ENCODE data around the gene TRIM44.

Gene TRIM44

GRCh38 chr11:35723913-35724312 is 61.3 kb downstream of the TRIM44 start:
- Histone ChIP-seq H3K4me1 (ENCODE audit: control insufficient read depth, low read depth, low read length) (no peaks in the 10 kb centered on the region), H3K9ac (ENCODE audit: low read length) (no peak overlapping the region), H3K36me3 (ENCODE audit: control insufficient read depth, insufficient read depth, low read length) (peaks cover 2% of the 10 kb centered on the region), H3K4me3 (ENCODE audit: low read length) (no peak overlapping the region), H3K79me2 (ENCODE audit: control insufficient read depth, insufficient read depth, low read length) (no peaks in the 10 kb centered on the region), H3K4ac (ENCODE audit: low read depth, low read length) (no peak overlapping the region), H2BK120ac (ENCODE audit: low read depth, low read length) (no peak overlapping the region), H3K4me2 (ENCODE audit: low read length) (no peak overlapping the region), H3K79me1 (ENCODE audit: low read length) (no peaks in the 10 kb centered on the region), H3K27ac (ENCODE audit: low read depth, low read length) (no peak overlapping the region), H2BK15ac (replicated peaks; ENCODE audit: low read depth) (no peak overlapping the region), H3K23ac (ENCODE audit: low read length) (no peak overlapping the region), H4K5ac (ENCODE audit: low read length) (no peak overlapping the region), H2BK5ac (ENCODE audit: low read length) (no peak overlapping the region), H2AK5ac (ENCODE audit: low read length) (no peak overlapping the region), H3K56ac (ENCODE audit: low read length) (no peak overlapping the region), H4K8ac (ENCODE audit: low read depth, low read length) (no peak overlapping the region), H3K18ac (ENCODE audit: low read length) (no peak overlapping the region), H3K27me3 (ENCODE audit: insufficient read depth, low read length, poor library complexity) (no peaks in the 10 kb centered on the region)
- WGBS (ENCODE audit: extremely low coverage, insufficient coverage, low lambda C conversion rate): no CpG with 5 or more reads among the region's 2 CpGs
- DNase-seq: no peak

DNA sequence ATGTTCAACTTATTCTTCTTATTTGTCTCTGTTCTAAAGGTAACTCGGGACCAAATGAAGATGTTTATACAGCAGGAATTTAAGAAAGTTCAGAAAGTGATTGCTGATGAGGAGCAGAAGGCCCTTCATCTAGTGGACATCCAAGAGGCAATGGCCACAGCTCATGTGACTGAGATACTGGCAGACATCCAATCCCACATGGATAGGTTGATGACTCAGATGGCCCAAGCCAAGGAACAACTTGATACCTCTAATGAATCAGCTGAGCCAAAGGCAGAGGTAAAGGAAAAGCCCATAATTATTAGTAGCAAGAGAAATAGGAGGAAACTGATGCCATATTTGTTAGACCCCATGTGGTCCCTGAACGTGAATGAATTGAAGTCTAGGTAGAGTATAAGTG is 63.3 kb downstream of the TRIM44 start:
- Histone ChIP-seq H3K79me1 (ENCODE audit: low read length) (no peaks in the 10 kb centered on the region), H3K27me3 (ENCODE audit: insufficient read depth, low read length, poor library complexity) (no peaks in the 10 kb centered on the region), H4K5ac (ENCODE audit: low read length) (no peak overlapping the region), H2BK120ac (ENCODE audit: low read depth, low read length) (no peak overlapping the region), H3K4me3 (ENCODE audit: low read length) (no peak overlapping the region), H3K56ac (ENCODE audit: low read length) (no peak overlapping the region), H3K4me1 (ENCODE audit: control insufficient read depth, low read depth, low read length) (no peaks in the 10 kb centered on the region), H3K27ac (ENCODE audit: low read depth, low read length) (no peak overlapping the region), H2AK5ac (ENCODE audit: low read length) (no peak overlapping the region), H3K9ac (ENCODE audit: low read length) (no peak overlapping the region), H4K8ac (ENCODE audit: low read depth, low read length) (no peak overlapping the region), H3K36me3 (ENCODE audit: control insufficient read depth, insufficient read depth, low read length) (peaks cover 2% of the 10 kb centered on the region), H3K4ac (ENCODE audit: low read depth, low read length) (no peak overlapping the region), H2BK5ac (ENCODE audit: low read length) (no peak overlapping the region), H2BK15ac (replicated peaks; ENCODE audit: low read depth) (no peak overlapping the region), H3K79me2 (ENCODE audit: control insufficient read depth, insufficient read depth, low read length) (no peaks in the 10 kb centered on the region), H3K23ac (ENCODE audit: low read length) (no peak overlapping the region), H3K18ac (ENCODE audit: low read length) (no peak overlapping the region), H3K4me2 (ENCODE audit: low read length) (no peak overlapping the region)
- no peak for DNase-seq
- WGBS (ENCODE audit: extremely low coverage, insufficient coverage, low lambda C conversion rate): no CpG with 5 or more reads among the region's 2 CpGs

- H3K4ac ChIP-seq (ENCODE audit: low read depth, low read length): no peak overlapping the region
- WGBS (ENCODE audit: extremely low coverage, insufficient coverage, low lambda C conversion rate): no CpG with 5 or more reads among the region's 1 CpG
These were observed 64.6 kb downstream of the TRIM44 start for GRCh38 chr11:35727140-35727539.

DNA sequence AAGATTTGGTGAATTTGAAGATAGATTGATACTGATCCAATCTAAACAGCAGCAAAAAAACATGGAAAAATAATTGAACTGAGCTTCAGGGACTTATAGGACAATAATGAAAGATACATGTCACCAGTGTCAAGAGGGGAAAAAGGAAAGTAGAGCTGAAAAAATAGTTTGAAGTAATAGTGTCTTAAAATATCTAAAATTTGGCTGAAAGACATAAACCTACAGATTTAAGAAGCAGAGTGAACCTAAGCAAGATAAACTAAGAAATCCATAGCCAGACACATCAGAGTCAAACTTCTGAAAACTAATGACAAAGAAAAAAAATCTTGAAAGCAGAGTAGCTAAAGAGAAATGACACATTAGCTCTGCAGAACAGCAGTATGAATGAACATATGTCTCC is 67.7 kb downstream of the TRIM44 start:
- no peak overlapping the region for H2BK5ac ChIP-seq (ENCODE audit: low read length)
- no peak overlapping the region for H3K23ac ChIP-seq (ENCODE audit: low read length)
- no peak overlapping the region for H3K4me3 ChIP-seq (ENCODE audit: low read length)
- no peaks in the 10 kb centered on the region for H3K79me2 ChIP-seq (ENCODE audit: control insufficient read depth, insufficient read depth, low read length)
- H3K27me3 ChIP-seq (ENCODE audit: insufficient read depth, low read length, poor library complexity): no peaks in the 10 kb centered on the region
- H3K9ac ChIP-seq (ENCODE audit: low read length): no peak overlapping the region
- DNase-seq: no peak
- H2BK120ac ChIP-seq (ENCODE audit: low read depth, low read length): no peak overlapping the region
- no peak overlapping the region for H4K8ac ChIP-seq (ENCODE audit: low read depth, low read length)
- H3K27ac ChIP-seq (ENCODE audit: low read depth, low read length): no peak overlapping the region
- H3K36me3 ChIP-seq (ENCODE audit: control insufficient read depth, insufficient read depth, low read length): peaks cover 2% of the 10 kb centered on the region
- no peak overlapping the region for H2AK5ac ChIP-seq (ENCODE audit: low read length)
- H3K79me1 ChIP-seq (ENCODE audit: low read length): no peaks in the 10 kb centered on the region
- H3K4me1 ChIP-seq (ENCODE audit: control insufficient read depth, low read depth, low read length): no peaks in the 10 kb centered on the region
- H3K4me2 ChIP-seq (ENCODE audit: low read length): no peak overlapping the region
- H3K18ac ChIP-seq (ENCODE audit: low read length): no peak overlapping the region
- H3K4ac ChIP-seq (ENCODE audit: low read depth, low read length): no peak overlapping the region
- H4K5ac ChIP-seq (ENCODE audit: low read length): no peak overlapping the region
- H2BK15ac ChIP-seq (replicated peaks; ENCODE audit: low read depth): no peak overlapping the region
- H3K56ac ChIP-seq (ENCODE audit: low read length): no peak overlapping the region

More at GRCh38 chr11:35727140-35727539, 64.6 kb downstream of the TRIM44 start:
- H3K4me1 ChIP-seq (ENCODE audit: control insufficient read depth, low read depth, low read length): no peaks in the 10 kb centered on the region
- H3K18ac ChIP-seq (ENCODE audit: low read length): no peak overlapping the region
- H4K8ac ChIP-seq (ENCODE audit: low read depth, low read length): no peak overlapping the region
- no peak overlapping the region for H3K4me3 ChIP-seq (ENCODE audit: low read length)
- no peak overlapping the region for H3K27ac ChIP-seq (ENCODE audit: low read depth, low read length)
- H2BK5ac ChIP-seq (ENCODE audit: low read length): no peak overlapping the region
- H4K5ac ChIP-seq (ENCODE audit: low read length): no peak overlapping the region
- no peaks in the 10 kb centered on the region for H3K79me2 ChIP-seq (ENCODE audit: control insufficient read depth, insufficient read depth, low read length)
- H3K23ac ChIP-seq (ENCODE audit: low read length): no peak overlapping the region
- H2BK120ac ChIP-seq (ENCODE audit: low read depth, low read length): no peak overlapping the region
- H3K4me2 ChIP-seq (ENCODE audit: low read length): no peak overlapping the region
- no peaks in the 10 kb centered on the region for H3K27me3 ChIP-seq (ENCODE audit: insufficient read depth, low read length, poor library complexity)
- DNase-seq: no peak
- H3K79me1 ChIP-seq (ENCODE audit: low read length): no peaks in the 10 kb centered on the region
- H2BK15ac ChIP-seq (replicated peaks; ENCODE audit: low read depth): no peak overlapping the region
- no peak overlapping the region for H3K56ac ChIP-seq (ENCODE audit: low read length)
- peaks cover 2% of the 10 kb centered on the region for H3K36me3 ChIP-seq (ENCODE audit: control insufficient read depth, insufficient read depth, low read length)
- H2AK5ac ChIP-seq (ENCODE audit: low read length): no peak overlapping the region
- H3K9ac ChIP-seq (ENCODE audit: low read length): no peak overlapping the region

DNA sequence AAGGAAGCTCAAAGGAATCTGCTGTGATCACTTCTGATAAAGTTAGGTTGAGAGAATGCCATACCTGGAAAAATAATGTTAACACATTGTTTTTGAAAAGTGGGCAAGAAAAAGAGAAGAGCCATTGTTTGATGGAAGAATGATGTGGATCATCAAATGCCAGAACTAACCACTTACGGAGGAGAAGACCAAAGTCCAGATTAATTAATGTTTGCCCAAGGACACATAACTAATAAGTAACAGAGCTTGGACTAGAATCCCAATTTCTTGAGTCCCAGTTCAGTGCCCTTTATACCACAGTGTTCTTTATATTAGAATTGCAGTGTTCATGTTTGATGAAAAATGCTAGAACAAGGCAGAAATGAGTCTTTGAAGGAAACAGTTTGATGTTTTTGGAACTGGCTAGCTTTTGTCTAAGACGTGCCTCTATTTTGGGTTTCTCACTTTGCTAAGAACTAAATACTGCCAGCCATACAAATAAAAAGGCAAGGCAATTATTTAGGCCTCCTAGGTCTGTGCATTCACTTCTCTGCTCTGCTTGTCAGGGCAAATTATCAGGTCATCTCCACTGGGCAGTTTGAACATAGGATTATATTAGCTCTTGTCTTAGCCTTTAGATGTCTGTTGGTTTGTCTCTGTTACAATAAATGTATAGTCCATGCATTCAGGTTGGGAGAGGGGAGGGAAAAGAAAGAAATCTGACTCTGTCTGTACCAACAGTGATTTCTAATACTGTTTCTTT is 72.3 kb downstream of the TRIM44 start:
- no peak overlapping the region for H2BK5ac ChIP-seq (ENCODE audit: low read length)

DNA sequence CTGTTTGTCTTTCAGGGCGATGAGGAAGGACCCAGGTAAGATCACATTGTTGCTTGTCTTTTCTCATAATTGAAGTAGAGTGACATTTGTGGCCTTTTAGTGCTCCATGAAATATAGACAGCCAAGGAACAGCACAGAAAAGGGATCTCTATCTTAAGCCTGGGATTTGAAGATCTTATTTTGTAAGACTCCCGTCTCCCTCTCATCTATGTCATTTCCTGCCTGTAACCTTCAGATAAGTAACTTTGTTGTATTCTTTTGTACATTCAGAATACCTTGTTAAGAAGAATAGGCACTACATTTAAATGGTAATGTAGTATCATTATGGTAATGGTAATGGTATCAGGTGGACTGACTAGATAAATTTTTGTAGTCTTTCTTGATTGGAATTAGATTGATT is 72.8 kb downstream of the TRIM44 start:
- no peak overlapping the region for H2BK15ac ChIP-seq (replicated peaks; ENCODE audit: low read depth)
- no peaks in the 10 kb centered on the region for H3K4me1 ChIP-seq (ENCODE audit: control insufficient read depth, low read depth, low read length)
- no peak overlapping the region for H3K9ac ChIP-seq (ENCODE audit: low read length)
- H3K79me1 ChIP-seq (ENCODE audit: low read length): no peaks in the 10 kb centered on the region
- H3K56ac ChIP-seq (ENCODE audit: low read length): no peak overlapping the region
- no peak overlapping the region for H2BK5ac ChIP-seq (ENCODE audit: low read length)
- no peaks in the 10 kb centered on the region for H3K27me3 ChIP-seq (ENCODE audit: insufficient read depth, low read length, poor library complexity)
- H3K79me2 ChIP-seq (ENCODE audit: control insufficient read depth, insufficient read depth, low read length): no peaks in the 10 kb centered on the region
- H3K36me3 ChIP-seq (ENCODE audit: control insufficient read depth, insufficient read depth, low read length): no peaks in the 10 kb centered on the region
- no peak overlapping the region for H3K4me2 ChIP-seq (ENCODE audit: low read length)
- H3K23ac ChIP-seq (ENCODE audit: low read length): no peak overlapping the region
- no CpG with 5 or more reads among the region's 2 CpGs for WGBS (ENCODE audit: extremely low coverage, insufficient coverage, low lambda C conversion rate)
- H2AK5ac ChIP-seq (ENCODE audit: low read length): no peak overlapping the region
- H3K4me3 ChIP-seq (ENCODE audit: low read length): no peak overlapping the region
- H3K27ac ChIP-seq (ENCODE audit: low read depth, low read length): no peak overlapping the region
- H2BK120ac ChIP-seq (ENCODE audit: low read depth, low read length): no peak overlapping the region
- no peak overlapping the region for H4K8ac ChIP-seq (ENCODE audit: low read depth, low read length)
- no peak for DNase-seq
- no peak overlapping the region for H3K4ac ChIP-seq (ENCODE audit: low read depth, low read length)
- no peak overlapping the region for H3K18ac ChIP-seq (ENCODE audit: low read length)
- no peak overlapping the region for H4K5ac ChIP-seq (ENCODE audit: low read length)

More for the DNA sequence above, 72.3 kb downstream of the TRIM44 start:
- Histone ChIP-seq H3K4me3 (ENCODE audit: low read length) (no peak overlapping the region), H3K79me2 (ENCODE audit: control insufficient read depth, insufficient read depth, low read length) (no peaks in the 10 kb centered on the region), H2AK5ac (ENCODE audit: low read length) (no peak overlapping the region), H3K23ac (ENCODE audit: low read length) (no peak overlapping the region), H3K27me3 (ENCODE audit: insufficient read depth, low read length, poor library complexity) (no peaks in the 10 kb centered on the region), H3K18ac (ENCODE audit: low read length) (no peak overlapping the region), H4K5ac (ENCODE audit: low read length) (no peak overlapping the region), H2BK120ac (ENCODE audit: low read depth, low read length) (no peak overlapping the region), H3K27ac (ENCODE audit: low read depth, low read length) (no peak overlapping the region), H3K4me1 (ENCODE audit: control insufficient read depth, low read depth, low read length) (no peaks in the 10 kb centered on the region), H3K79me1 (ENCODE audit: low read length) (no peaks in the 10 kb centered on the region), H3K4ac (ENCODE audit: low read depth, low read length) (no peak overlapping the region), H3K9ac (ENCODE audit: low read length) (no peak overlapping the region), H3K36me3 (ENCODE audit: control insufficient read depth, insufficient read depth, low read length) (no peaks in the 10 kb centered on the region), H3K4me2 (ENCODE audit: low read length) (no peak overlapping the region), H2BK15ac (replicated peaks; ENCODE audit: low read depth) (no peak overlapping the region), H4K8ac (ENCODE audit: low read depth, low read length) (no peak overlapping the region), H3K56ac (ENCODE audit: low read length) (no peak overlapping the region)
- no peak for DNase-seq
- no CpG with 5 or more reads among the region's 2 CpGs for WGBS (ENCODE audit: extremely low coverage, insufficient coverage, low lambda C conversion rate)
